ENCODE data around the gene TXNRD1.

GRCh38 chr12:104171785-104172569, 43.6 kb upstream of the TXNRD1 start:
- TF ChIP-seq CTCF (IDR thresholded peaks at IDR 0.05; ENCODE audit: low read depth, low read length, missing input control), result no peak
- no peak for TF ChIP-seq RAD21 (IDR thresholded peaks at IDR 0.05)
- no peak for TF ChIP-seq TAF1 (conservative IDR thresholded peaks at IDR 0.05)
- TF ChIP-seq JUND (IDR thresholded peaks at IDR 0.05), result no peak
- no peak for TF ChIP-seq YY1 (IDR thresholded peaks at IDR 0.05)
- no peak for TF ChIP-seq SP1 (IDR thresholded peaks at IDR 0.05)
- TF ChIP-seq EGR1 (IDR thresholded peaks at IDR 0.05; ENCODE audit: low read depth in 2 of 2), result no peak
- TF ChIP-seq ATF3 (IDR thresholded peaks at IDR 0.05), result no peak
- no peak for TF ChIP-seq ZBTB33 (IDR thresholded peaks at IDR 0.05)
